ENCODE measurements around the gene C5orf15. TPM values are rescaled to one million over a fixed set of nuclear protein-coding genes. Genes with fewer than 3 reads are reported as not detected.

Gene C5orf15
- total and polyA plus RNA-seq, 9 of the 15 experiments (the other 6 are each of a cell fraction or from before 2014, with no cell fraction given) = 23.3 to 50.7 (median 35.5) TPM

DNA sequence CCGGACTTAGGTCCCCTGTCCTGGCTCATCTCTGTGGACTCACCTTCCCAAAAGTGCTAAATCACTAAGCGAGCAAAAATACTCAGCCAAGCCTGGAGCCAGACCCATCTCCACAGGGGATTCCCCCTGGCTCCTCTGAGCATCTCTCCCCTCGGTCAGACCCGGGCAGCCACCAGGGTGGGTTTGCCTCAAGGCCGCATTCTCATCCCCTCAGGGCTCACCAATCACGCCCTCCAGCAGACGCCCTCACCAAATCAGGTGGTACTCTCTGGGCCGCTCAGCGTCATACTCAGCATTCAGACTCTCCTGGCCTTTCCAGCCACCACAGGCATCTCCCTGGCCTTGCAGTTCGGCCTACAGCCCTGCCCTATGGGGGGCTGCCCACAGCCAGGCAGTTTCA lies 49.7 kb downstream of the C5orf15 start:
- Histone ChIP-seq H3K4me1 (replicated peaks in 1 of 2; ENCODE audit: control insufficient read depth in 2 of 2, insufficient read depth in 2 of 2, low read length in 2 of 2) (peaks cover 0 to 10% of the 10 kb centered on the region in 2 experiments; a peak in 2 of 5 replicates), H2AFZ (ENCODE audit: low read depth, low read length) (no peak overlapping the region), H3K9me1 (ENCODE audit: control insufficient read depth, insufficient read depth, low read length) (no peaks in the 10 kb centered on the region), H3K4me2 (ENCODE audit: insufficient read depth, low read length) (no peak overlapping the region), H3K4me3 (no peak overlapping the region), H3K36me3 (ENCODE audit: control insufficient read depth, insufficient read depth, low read length) (no peaks in the 10 kb centered on the region), H3K27ac (ENCODE audit: extremely low read depth, low read depth, low read length) (no peak overlapping the region), H3K79me2 (ENCODE audit: control insufficient read depth, insufficient read depth, low read length) (no peaks in the 10 kb centered on the region), H3K9me3 (replicated peaks; ENCODE audit: control insufficient read depth, insufficient read depth, low read depth, low read length) (no peaks in the 10 kb centered on the region), H3K9ac (ENCODE audit: insufficient read depth in 1 of 2, low read depth in 2 of 2, low read length in 2 of 2) (0 out of 4 replicates have a peak overlapping the region, but pooled peaks of 1 of the 2 experiments have one; percentile 60), H3K27me3 (ENCODE audit: control insufficient read depth in 2 of 2, insufficient read depth in 2 of 2, low read length in 2 of 2) (no peaks in the 10 kb centered on the region), H4K20me1 (replicated peaks; ENCODE audit: control insufficient read depth, insufficient read depth, low read length) (no peaks in the 10 kb centered on the region)
- DNase-seq (ENCODE audit: extremely low read depth in 1 of 4, low spot score in 3 of 4) (no peak), ATAC-seq (no peak), FAIRE-seq (no peak)
- TF ChIP-seq, protein P1, sequence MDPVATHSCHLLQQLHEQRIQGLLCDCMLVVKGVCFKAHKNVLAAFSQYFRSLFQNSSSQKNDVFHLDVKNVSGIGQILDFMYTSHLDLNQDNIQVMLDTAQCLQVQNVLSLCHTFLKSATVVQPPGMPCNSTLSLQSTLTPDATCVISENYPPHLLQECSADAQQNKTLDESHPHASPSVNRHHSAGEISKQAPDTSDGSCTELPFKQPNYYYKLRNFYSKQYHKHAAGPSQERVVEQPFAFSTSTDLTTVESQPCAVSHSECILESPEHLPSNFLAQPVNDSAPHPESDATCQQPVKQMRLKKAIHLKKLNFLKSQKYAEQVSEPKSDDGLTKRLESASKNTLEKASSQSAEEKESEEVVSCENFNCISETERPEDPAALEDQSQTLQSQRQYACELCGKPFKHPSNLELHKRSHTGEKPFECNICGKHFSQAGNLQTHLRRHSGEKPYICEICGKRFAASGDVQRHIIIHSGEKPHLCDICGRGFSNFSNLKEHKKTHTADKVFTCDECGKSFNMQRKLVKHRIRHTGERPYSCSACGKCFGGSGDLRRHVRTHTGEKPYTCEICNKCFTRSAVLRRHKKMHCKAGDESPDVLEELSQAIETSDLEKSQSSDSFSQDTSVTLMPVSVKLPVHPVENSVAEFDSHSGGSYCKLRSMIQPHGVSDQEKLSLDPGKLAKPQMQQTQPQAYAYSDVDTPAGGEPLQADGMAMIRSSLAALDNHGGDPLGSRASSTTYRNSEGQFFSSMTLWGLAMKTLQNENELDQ (CRISPR knock-in tag; IDR thresholded peaks at IDR 0.05; ENCODE audit: borderline replicate concordance) = no peak
- TF ChIP-seq, protein P2, sequence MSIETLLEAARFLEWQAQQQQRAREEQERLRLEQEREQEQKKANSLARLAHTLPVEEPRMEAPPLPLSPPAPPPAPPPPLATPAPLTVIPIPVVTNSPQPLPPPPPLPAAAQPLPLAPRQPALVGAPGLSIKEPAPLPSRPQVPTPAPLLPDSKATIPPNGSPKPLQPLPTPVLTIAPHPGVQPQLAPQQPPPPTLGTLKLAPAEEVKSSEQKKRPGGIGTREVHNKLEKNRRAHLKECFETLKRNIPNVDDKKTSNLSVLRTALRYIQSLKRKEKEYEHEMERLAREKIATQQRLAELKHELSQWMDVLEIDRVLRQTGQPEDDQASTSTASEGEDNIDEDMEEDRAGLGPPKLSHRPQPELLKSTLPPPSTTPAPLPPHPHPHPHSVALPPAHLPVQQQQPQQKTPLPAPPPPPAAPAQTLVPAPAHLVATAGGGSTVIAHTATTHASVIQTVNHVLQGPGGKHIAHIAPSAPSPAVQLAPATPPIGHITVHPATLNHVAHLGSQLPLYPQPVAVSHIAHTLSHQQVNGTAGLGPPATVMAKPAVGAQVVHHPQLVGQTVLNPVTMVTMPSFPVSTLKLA (conservative IDR thresholded peaks at IDR 0.05) = no peak
- TF ChIP-seq ZNF316 (IDR thresholded peaks at IDR 0.05) = no peak
- no peak for TF ChIP-seq ZNF24 (IDR thresholded peaks at IDR 0.05)
- TF ChIP-seq ZNF134 (CRISPR knock-in tag; conservative IDR thresholded peaks at IDR 0.05) = no peak
- no peak for TF ChIP-seq PHB (CRISPR knock-in tag; IDR thresholded peaks at IDR 0.05)
- TF ChIP-seq BACH1 (tag; IDR thresholded peaks at IDR 0.05) = no peak
- in situ Hi-C loops (cut with MboI) = no loop called here
- POLR2A ChIA-PET = no interaction called here
- CTCF ChIA-PET (ENCODE audit: low intra/inter-chr PET ratio) = no interaction called here
- WGBS (ENCODE audit: insufficient coverage, low coverage, missing lambda C conversion rate) = 57% methylated on average over 10 of the region's 10 CpGs
- no TSS peak for BruUV-seq (replicated peaks)
- intact Hi-C loops (cut with micrococcal nuclease) = no loop called here

Data from K562 (cell line).